Esophagus (tissue), 2 donors: ENCODE results near the gene PDE4B. TPM values are rescaled to one million over a fixed set of nuclear protein-coding genes. Genes with fewer than 3 reads are reported as not detected.
"Not testable (repeated sequence)": the region's sequence is repeated elsewhere in the genome, so short reads cannot be mapped to it uniquely, and the experiment has no call there.

ENCODE experiments used
- H3K27ac ChIP-seq, 2 donors: one replicate each; pipeline ENCODE4 v1.5.1; 2013; ENCODE audit warnings: low read depth in 2 of 2, mild to moderate bottlenecking in 2 of 2, inconsistent platforms in 1 of 2, low read length in 1 of 2, moderate library complexity in 1 of 2
- H3K27me3 ChIP-seq, 2 donors: one replicate each; pipeline ENCODE4 v1.6.1; 2013; ENCODE audit warnings: low read length in 2 of 2, control low read depth in 1 of 2, mild to moderate bottlenecking in 1 of 2; ENCODE audit not compliant: insufficient read depth in 2 of 2, control insufficient read depth in 1 of 2
- H3K36me3 ChIP-seq, 2 donors: one replicate each; pipeline ENCODE4 v1.6.1; 2013; ENCODE audit warnings: low read length in 1 of 2; ENCODE audit not compliant: control insufficient read depth in 2 of 2, insufficient read depth in 2 of 2
- H3K4me1 ChIP-seq, 2 donors: one replicate each; pipeline ENCODE4 v1.6.1; 2013; ENCODE audit warnings: low read length in 1 of 2; ENCODE audit not compliant: control insufficient read depth in 2 of 2, insufficient read depth in 2 of 2
- H3K4me3 ChIP-seq, 2 donors: one replicate each; pipeline ENCODE4 v1.5.1; 2013; ENCODE audit warnings: low read length in 2 of 2, mild to moderate bottlenecking in 2 of 2, low read depth in 1 of 2, moderate library complexity in 1 of 2
- H3K9me3 ChIP-seq, 2 donors: one replicate each; pipeline ENCODE4 v1.6.1; 2013; ENCODE audit warnings: mild to moderate bottlenecking in 2 of 2, low read depth in 1 of 2, low read length in 1 of 2, moderate library complexity in 1 of 2; ENCODE audit not compliant: control insufficient read depth in 2 of 2, insufficient read depth in 1 of 2
- WGBS, 2 donors: extraction: QIAGEN DNeasy Blood & Tissue Kit; methylation state at CpG; one replicate each; pipeline ENCODE4 v1.1.7; 2013; 5-methylcytosine and 5-hydroxymethylcytosine counted together
- polyA plus RNA-seq, 2 donors: library from polyadenylated mRNA; stranded (reverse); fragments of 200-250 nt; gene quantifications; one replicate each; pipeline ENCODE4 v1.2.3, GENCODE V29; 2013
- donor health status: healthy with polysubstance abuse.
- donor health status: Bipolar disorder and iron deficiency.

Gene PDE4B
- polyA plus RNA-seq, 2 donors, result 0.51 to 1.4 TPM

- not testable (repeated sequence) for H3K27ac ChIP-seq, H3K9me3 ChIP-seq, H3K4me3 ChIP-seq, H3K27me3 ChIP-seq, H3K4me1 ChIP-seq, H3K36me3 ChIP-seq
- 66 to 80% methylated on average over 3 of the region's 3 CpGs for WGBS, 2 donors
These were observed 213.8 kb downstream of the PDE4B start for GRCh38 chr1:66006534-66006933.

- no peaks in the 10 kb centered on the region for H3K36me3 ChIP-seq
- no peaks in the 10 kb centered on the region for H3K9me3 ChIP-seq
- H3K27ac ChIP-seq, result no peak overlapping the region
- H3K4me3 ChIP-seq, result no peak overlapping the region
- no peaks in the 10 kb centered on the region for H3K4me1 ChIP-seq
- no peaks in the 10 kb centered on the region for H3K27me3 ChIP-seq
- WGBS, 2 donors, result 34 to 37% methylated on average over 3 of the region's 3 CpGs
These were observed 219.6 kb downstream of the PDE4B start for GRCh38 chr1:66012106-66012784.

- Histone ChIP-seq H3K27me3 (no peaks in the 10 kb centered on the region), H3K36me3 (no peaks in the 10 kb centered on the region), H3K4me3 (no peak overlapping the region), H3K27ac (no peak overlapping the region), H3K9me3 (no peaks in the 10 kb centered on the region), H3K4me1 (no peaks in the 10 kb centered on the region)
- 70 to 71% methylated on average over 3 of the region's 3 CpGs for WGBS, 2 donors
These were observed 220.7 kb downstream of the PDE4B start for GRCh38 chr1:66013371-66013770.

- Histone ChIP-seq H3K36me3 (no peaks in the 10 kb centered on the region), H3K27ac (no peak overlapping the region), H3K9me3 (no peaks in the 10 kb centered on the region), H3K4me3 (no peak overlapping the region), H3K4me1 (no peaks in the 10 kb centered on the region), H3K27me3 (no peaks in the 10 kb centered on the region)
- 79 to 95% methylated on average over 2 of the region's 2 CpGs for WGBS, 2 donors
These were observed 230.4 kb downstream of the PDE4B start for GRCh38 chr1:66022904-66023620.

GRCh38 chr1:66025188-66025587 is 232.5 kb downstream of the PDE4B start:
- Histone ChIP-seq H3K36me3 (no peaks in the 10 kb centered on the region), H3K27ac (no peak overlapping the region), H3K4me1 (no peaks in the 10 kb centered on the region), H3K9me3 (no peaks in the 10 kb centered on the region), H3K27me3 (no peaks in the 10 kb centered on the region), H3K4me3 (no peak overlapping the region)

- H3K27me3 ChIP-seq, result no peaks in the 10 kb centered on the region
- H3K9me3 ChIP-seq, result no peaks in the 10 kb centered on the region
- no peaks in the 10 kb centered on the region for H3K36me3 ChIP-seq
- H3K27ac ChIP-seq, result no peak overlapping the region
- H3K4me1 ChIP-seq, result no peaks in the 10 kb centered on the region
- H3K4me3 ChIP-seq, result no peak overlapping the region
- WGBS, 2 donors, result 90 to 93% methylated on average over 3 of the region's 3 CpGs
These were observed 235.3 kb downstream of the PDE4B start for GRCh38 chr1:66028035-66028434.

GRCh38 chr1:66033781-66034180 is 241.1 kb downstream of the PDE4B start:
- Histone ChIP-seq H3K36me3 (no peaks in the 10 kb centered on the region), H3K27me3 (no peaks in the 10 kb centered on the region)

GRCh38 chr1:66035616-66036245 is 243.0 kb downstream of the PDE4B start:
- Histone ChIP-seq H3K36me3 (no peaks in the 10 kb centered on the region), H3K27ac (no peak overlapping the region), H3K4me3 (no peak overlapping the region), H3K27me3 (no peaks in the 10 kb centered on the region), H3K9me3 (no peaks in the 10 kb centered on the region), H3K4me1 (no peaks in the 10 kb centered on the region)
- WGBS, 2 donors, result 39 to 59% methylated on average over 1 of the region's 1 CpG

More at GRCh38 chr1:66033781-66034180, 241.1 kb downstream of the PDE4B start:
- Histone ChIP-seq H3K4me3 (no peak overlapping the region), H3K27ac (no peak overlapping the region), H3K4me1 (no peaks in the 10 kb centered on the region), H3K9me3 (no peaks in the 10 kb centered on the region)
- 9 to 15% methylated on average over 1 of the region's 1 CpG for WGBS, 2 donors

GRCh38 chr1:66041654-66042053 is 249.0 kb downstream of the PDE4B start:
- no peak overlapping the region for H3K4me3 ChIP-seq
- H3K4me1 ChIP-seq, result no peaks in the 10 kb centered on the region
- H3K27me3 ChIP-seq, result no peaks in the 10 kb centered on the region
- no peaks in the 10 kb centered on the region for H3K36me3 ChIP-seq
- WGBS, 2 donors, result 15 to 41% methylated on average over 1 of the region's 1 CpG
- H3K9me3 ChIP-seq, result no peaks in the 10 kb centered on the region
- H3K27ac ChIP-seq, result no peak overlapping the region
